ENCODE results near the gene HNRNPH3.

GRCh38 chr10:68336754-68337351 is 5.0 kb downstream of the HNRNPH3 start:
- TF ChIP-seq CTCF (IDR thresholded peaks at IDR 0.05) (no peak), POLR2A (IDR thresholded peaks at IDR 0.05) (no peak)
